Measurements from ENCODE around the gene PLP1. TPM values are rescaled to one million over a fixed set of nuclear protein-coding genes. Genes with fewer than 3 reads are reported as not detected.

The PLP1 gene
- total and polyA plus RNA-seq, 7 donors, result 1.6 to 112 (median 32.7) TPM

- Histone ChIP-seq H3K36me3 (no peaks in the 10 kb centered on the region), H3K4me1 (no peaks in the 10 kb centered on the region), H3K27me3 (no peaks in the 10 kb centered on the region), H3K27ac (no peak overlapping the region), H3K4me3 (no peak overlapping the region), H3K9me3 (no peaks in the 10 kb centered on the region)
- WGBS, 2 donors, result 92 to 100% methylated on average over 1 of the region's 1 CpG
- intact Hi-C loops (cut with DNase I), result no loop called here
- DNase-seq, result no peak
- TF ChIP-seq EP300 (IDR thresholded peaks at IDR 0.05) (no peak), POLR2AphosphoS5 (IDR thresholded peaks at IDR 0.05) (no peak), CTCF (IDR thresholded peaks at IDR 0.05) (no peak), POLR2A (IDR thresholded peaks at IDR 0.05) (no peak)
These were observed 37.2 kb upstream of the PLP1 start for GRCh38 chrX:103739421-103739820.

- no peaks in the 10 kb centered on the region for H3K9me3 ChIP-seq
- TF ChIP-seq EP300 (IDR thresholded peaks at IDR 0.05), result no peak
- no peak for TF ChIP-seq POLR2A (IDR thresholded peaks at IDR 0.05)
- TF ChIP-seq POLR2AphosphoS5 (IDR thresholded peaks at IDR 0.05), result no peak
- TF ChIP-seq CTCF (IDR thresholded peaks at IDR 0.05), result no peak
- intact Hi-C loops (cut with DNase I), result no loop called here
- 85 to 95% methylated on average over 1 of the region's 1 CpG for WGBS, 2 donors
- no peak overlapping the region for H3K4me3 ChIP-seq
- H3K27me3 ChIP-seq, result no peaks in the 10 kb centered on the region
- no peak overlapping the region for H3K27ac ChIP-seq
- no peaks in the 10 kb centered on the region for H3K36me3 ChIP-seq
- no peak for DNase-seq
- H3K4me1 ChIP-seq, result no peaks in the 10 kb centered on the region
These were observed 34.8 kb upstream of the PLP1 start for GRCh38 chrX:103741879-103742278.

- Histone ChIP-seq H3K27ac (no peak overlapping the region), H3K36me3 (no peaks in the 10 kb centered on the region), H3K4me3 (no peak overlapping the region), H3K4me1 (no peaks in the 10 kb centered on the region), H3K9me3 (no peaks in the 10 kb centered on the region), H3K27me3 (no peaks in the 10 kb centered on the region)
- WGBS, 2 donors, result 89 to 91% methylated on average over 6 of the region's 6 CpGs
- no peak for DNase-seq
- TF ChIP-seq EP300 (IDR thresholded peaks at IDR 0.05), result no peak
- no peak for TF ChIP-seq POLR2AphosphoS5 (IDR thresholded peaks at IDR 0.05)
- TF ChIP-seq POLR2A (IDR thresholded peaks at IDR 0.05), result no peak
- no peak for TF ChIP-seq CTCF (IDR thresholded peaks at IDR 0.05)
- intact Hi-C loops (cut with DNase I), result no loop called here
These were observed 34.3 kb upstream of the PLP1 start for GRCh38 chrX:103742339-103742738.

DNA sequence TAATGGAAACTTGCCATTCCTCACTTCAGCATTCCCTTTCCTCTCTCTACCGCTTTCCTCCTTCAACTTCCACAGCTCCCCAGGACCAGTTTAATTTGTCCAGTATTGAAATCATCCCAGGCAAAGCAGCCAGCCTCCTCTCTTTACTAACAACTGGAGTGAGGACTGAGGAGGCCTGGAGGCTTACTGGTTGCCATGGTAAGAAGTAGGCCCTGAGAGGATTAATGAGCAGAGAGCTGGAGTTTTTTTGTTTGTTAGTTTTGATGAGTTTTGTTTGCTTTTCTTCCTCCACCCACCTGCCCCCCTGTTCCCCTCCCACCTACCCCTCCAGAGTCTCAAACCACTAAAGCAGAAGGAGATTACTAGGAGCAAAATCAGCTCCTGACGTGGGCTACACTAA is 29.5 kb upstream of the PLP1 start:
- Histone ChIP-seq H3K27me3 (no peaks in the 10 kb centered on the region), H3K4me3 (no peak overlapping the region), H3K36me3 (no peaks in the 10 kb centered on the region), H3K9me3 (no peaks in the 10 kb centered on the region), H3K27ac (no peak overlapping the region), H3K4me1 (no peaks in the 10 kb centered on the region)
- TF ChIP-seq CTCF (IDR thresholded peaks at IDR 0.05) (no peak), POLR2A (IDR thresholded peaks at IDR 0.05) (no peak), EP300 (IDR thresholded peaks at IDR 0.05) (no peak)
- intact Hi-C loops (cut with DNase I), result no loop called here
- no peak for DNase-seq
- 87 to 90% methylated on average over 2 of the region's 2 CpGs for WGBS, 2 donors

- TF ChIP-seq POLR2AphosphoS5 (IDR thresholded peaks at IDR 0.05) (no peak), EP300 (IDR thresholded peaks at IDR 0.05) (no peak), CTCF (IDR thresholded peaks at IDR 0.05) (no peak), POLR2A (IDR thresholded peaks at IDR 0.05) (no peak)
- H3K36me3 ChIP-seq, result no peaks in the 10 kb centered on the region
- 78 to 90% methylated on average over 4 of the region's 4 CpGs for WGBS, 2 donors
- H3K27me3 ChIP-seq, result no peaks in the 10 kb centered on the region
- no peaks in the 10 kb centered on the region for H3K4me1 ChIP-seq
- H3K27ac ChIP-seq, result no peak overlapping the region
- H3K9me3 ChIP-seq, result no peaks in the 10 kb centered on the region
- DNase-seq, result no peak
- no peak overlapping the region for H3K4me3 ChIP-seq
- intact Hi-C loops (cut with DNase I), result no loop called here
These were observed 22.2 kb upstream of the PLP1 start for GRCh38 chrX:103754401-103754800.
